Prostate gland (tissue), 2 donors: ENCODE results near the gene STX16. TPM values are rescaled to one million over a fixed set of nuclear protein-coding genes. Genes with fewer than 3 reads are reported as not detected.

Experiments used
- DNase-seq: peaks from one replicate; pipeline ENCODE4 v3.0.0-alpha.2; 2019; ENCODE audit warnings: low spot score
- H3K27ac ChIP-seq, 2 donors: fragments of 200-600 bp; sonication (generic); 2 replicates each; pipeline ENCODE4 v1.5.1; 2017 to 2019
- H3K27me3 ChIP-seq: fragments of 200-600 bp; sonication (generic); replicated peaks from 2 replicates; pipeline ENCODE4 v1.5.1; 2019; ENCODE audit not compliant: insufficient read depth
- H3K36me3 ChIP-seq, 2 donors: fragments of 200-600 bp; sonication (generic); 1 replicate in 1 of 2; 2 replicates in 1 of 2; pipeline versions ENCODE4 v1.5.1 to v1.8.1; 2017 to 2019
- H3K4me1 ChIP-seq: fragments of 200-600 bp; sonication (generic); replicated peaks from 2 replicates; pipeline ENCODE4 v1.5.1; 2019
- H3K4me3 ChIP-seq, 2 donors: fragments of 200-600 bp; sonication (generic); 2 replicates each; pipeline ENCODE4 v1.5.1; 2017 to 2019
- H3K9me3 ChIP-seq: fragments of 200-600 bp; sonication (generic); 2 replicates; pipeline ENCODE4 v1.5.1; 2017
- CTCF ChIP-seq, 4 experiments: fragments of 200-600 bp in 2 of 4; fragments of 450-650 bp in 2 of 4; sonication (generic) in 2 of 4; IDR thresholded peaks; 1 replicate in 3 of 4; 2 replicates in 1 of 4; pipeline ENCODE4 v1.5.1; 2016 to 2019; ENCODE audit warnings: antibody characterized with exemption in 4 of 4, mild to moderate bottlenecking in 2 of 4, moderate library complexity in 2 of 4
- POLR2A ChIP-seq: fragments of 450-650 bp; IDR thresholded peaks from one replicate; pipeline ENCODE4 v1.6.1; 2016; ENCODE audit warnings: antibody characterized with exemption, mild to moderate bottlenecking
- POLR2AphosphoS5 ChIP-seq: sonication (generic); formaldehyde crosslinking; IDR thresholded peaks from one replicate; pipeline ENCODE4 v1.6.1; 2017; ENCODE audit warnings: antibody characterized with exemption
- WGBS: methylation state at CpG from one replicate; pipeline ENCODE4 v1.1.5; 2018; 5-methylcytosine and 5-hydroxymethylcytosine counted together
- intact Hi-C: fragments of 100-400 bp; cut with DNase I; formaldehyde crosslinking; loops from one replicate; pipeline ENCODE4 v1.14.2; 2022
- total RNA-seq, 2 donors: library from RNA; depleted of rRNA; stranded (reverse); fragments of >200 nt; gene quantifications; one replicate each; pipeline ENCODE4 v1.1.0, GENCODE V29; 2016

Gene STX16
- total RNA-seq, 2 donors from 2014 or later, result 34.3 to 115 TPM

DNA sequence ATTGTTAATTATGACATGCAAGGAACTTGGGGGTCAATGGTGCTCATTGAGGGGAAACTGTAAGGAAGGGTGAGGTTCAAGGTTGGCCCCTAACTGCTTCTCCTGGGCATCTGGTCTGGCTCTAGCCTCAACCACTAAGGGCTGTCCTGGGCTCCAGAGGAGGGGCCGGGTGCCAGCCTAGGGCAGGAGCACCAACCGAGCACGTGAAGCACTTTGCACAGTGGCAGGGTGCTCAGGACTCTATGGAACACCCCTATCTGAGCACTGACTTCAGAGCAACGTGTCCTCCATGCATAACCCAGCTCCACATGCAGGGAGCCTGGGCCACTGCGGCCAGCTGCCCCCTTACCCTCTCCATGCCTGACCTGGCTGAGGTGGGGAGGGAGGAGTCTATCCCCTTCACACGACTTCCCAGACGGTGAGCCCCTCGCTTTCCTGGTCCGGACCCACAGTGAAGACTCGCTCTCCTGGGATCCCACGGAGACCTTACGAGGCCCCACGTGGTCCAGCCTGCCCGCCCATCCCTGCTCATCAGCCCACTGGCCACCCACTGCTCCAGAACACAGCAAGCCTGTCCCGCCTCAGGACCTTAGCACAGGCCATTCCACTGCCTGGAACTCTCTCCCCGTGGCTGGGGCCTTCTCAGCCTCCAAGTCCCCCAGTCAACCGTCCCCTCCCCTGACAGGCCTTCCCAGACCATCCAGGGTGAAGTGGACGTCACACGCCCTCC is 40.8 kb upstream of the STX16 start:
- Histone ChIP-seq H3K9me3 (no peaks in the 10 kb centered on the region), H3K27me3 (no peaks in the 10 kb centered on the region), H3K4me1 (peaks cover 9% of the 10 kb centered on the region), H3K4me3 (no peak overlapping the region), H3K27ac (no peak overlapping the region), H3K36me3 (no peaks in the 10 kb centered on the region)
- 92% methylated on average over 19 of the region's 19 CpGs for WGBS
- no peak for DNase-seq
- intact Hi-C loops, result no loop called here
- TF ChIP-seq CTCF (IDR thresholded peaks at IDR 0.05) (no peak), POLR2A (no peak), POLR2AphosphoS5 (no peak)

DNA sequence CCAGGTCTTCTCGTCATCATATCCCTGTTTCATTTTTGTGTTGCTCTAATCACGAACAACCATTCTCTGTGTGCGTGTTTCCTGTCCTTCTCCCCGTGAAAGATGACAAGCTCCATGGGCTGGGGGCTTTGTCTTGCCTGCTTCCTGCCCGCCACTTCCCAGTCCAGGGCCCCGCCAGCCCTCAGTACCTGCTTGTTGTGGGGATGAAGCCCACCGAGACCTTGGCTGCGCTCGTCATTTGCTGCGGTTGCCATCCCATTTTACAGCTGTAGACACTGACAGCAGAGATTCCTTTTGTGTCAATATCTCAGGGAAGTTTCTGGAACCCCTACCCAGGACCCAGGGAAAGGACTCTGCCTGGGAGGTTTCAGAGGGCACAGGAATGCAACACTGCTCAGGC is 40.3 kb upstream of the STX16 start:
- peaks cover 9% of the 10 kb centered on the region for H3K4me1 ChIP-seq
- TF ChIP-seq POLR2AphosphoS5, result no peak
- TF ChIP-seq CTCF (IDR thresholded peaks at IDR 0.05), result no peak
- no peak for TF ChIP-seq POLR2A
- peak overlapping the region in 1 of 2 donors; percentile 68 for H3K27ac ChIP-seq
- intact Hi-C loops, result no loop called here
- WGBS, result 92% methylated on average over 10 of the region's 10 CpGs
- H3K36me3 ChIP-seq, result no peaks in the 10 kb centered on the region
- no peaks in the 10 kb centered on the region for H3K27me3 ChIP-seq
- no peak overlapping the region for H3K4me3 ChIP-seq
- no peak for DNase-seq
- no peaks in the 10 kb centered on the region for H3K9me3 ChIP-seq

DNA sequence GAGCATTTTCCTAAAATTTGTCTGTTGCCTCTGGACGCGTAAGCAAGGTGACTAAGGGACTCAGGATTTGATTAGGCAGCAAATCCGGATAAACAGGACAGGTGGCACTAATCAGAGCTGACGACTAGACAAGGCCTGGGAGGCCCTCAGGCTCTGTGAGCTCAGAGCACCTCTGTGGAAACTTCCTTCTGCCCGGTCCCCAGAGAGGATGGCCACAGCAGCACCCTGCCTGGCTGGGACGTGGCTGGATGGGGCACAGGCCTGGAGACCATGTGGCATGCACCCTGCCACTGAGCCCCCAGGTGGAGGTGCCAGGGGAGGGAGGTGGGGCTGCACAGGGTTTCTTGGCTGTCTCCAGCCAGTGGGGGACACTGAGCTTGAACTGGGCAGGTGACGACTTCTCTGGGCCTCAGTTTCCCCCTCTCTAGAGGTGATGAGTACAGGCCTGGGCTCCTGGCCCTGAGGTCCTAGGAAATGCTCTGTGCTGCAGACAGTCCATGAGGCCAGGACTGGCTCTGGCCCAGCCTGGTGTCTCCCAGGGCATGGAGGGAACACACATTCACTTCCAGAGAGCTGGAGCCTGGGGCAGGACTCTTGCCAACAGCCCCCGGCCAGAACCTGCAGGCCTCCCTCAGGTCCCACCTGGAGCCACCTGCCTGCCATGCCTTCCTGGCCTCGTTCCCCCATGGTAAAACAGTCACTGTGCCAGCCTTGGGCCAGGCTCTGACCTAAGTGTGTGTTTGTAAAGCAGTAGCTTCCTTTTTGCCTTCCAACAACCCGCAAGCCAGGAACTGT is 39.6 kb upstream of the STX16 start:
- H3K27ac ChIP-seq, result peak overlapping the region; percentile 25 to 68
- intact Hi-C loops, result no loop called here
- H3K4me1 ChIP-seq, result peaks cover 9% of the 10 kb centered on the region
- H3K9me3 ChIP-seq, result no peaks in the 10 kb centered on the region
- DNase-seq, result peak; percentile 68
- H3K27me3 ChIP-seq, result no peaks in the 10 kb centered on the region
- TF ChIP-seq POLR2A (no peak), POLR2AphosphoS5 (peak; percentile 60)
- no peak overlapping the region for H3K4me3 ChIP-seq
- WGBS, result 34% methylated on average over 9 of the region's 10 CpGs
- no peaks in the 10 kb centered on the region for H3K36me3 ChIP-seq

DNA sequence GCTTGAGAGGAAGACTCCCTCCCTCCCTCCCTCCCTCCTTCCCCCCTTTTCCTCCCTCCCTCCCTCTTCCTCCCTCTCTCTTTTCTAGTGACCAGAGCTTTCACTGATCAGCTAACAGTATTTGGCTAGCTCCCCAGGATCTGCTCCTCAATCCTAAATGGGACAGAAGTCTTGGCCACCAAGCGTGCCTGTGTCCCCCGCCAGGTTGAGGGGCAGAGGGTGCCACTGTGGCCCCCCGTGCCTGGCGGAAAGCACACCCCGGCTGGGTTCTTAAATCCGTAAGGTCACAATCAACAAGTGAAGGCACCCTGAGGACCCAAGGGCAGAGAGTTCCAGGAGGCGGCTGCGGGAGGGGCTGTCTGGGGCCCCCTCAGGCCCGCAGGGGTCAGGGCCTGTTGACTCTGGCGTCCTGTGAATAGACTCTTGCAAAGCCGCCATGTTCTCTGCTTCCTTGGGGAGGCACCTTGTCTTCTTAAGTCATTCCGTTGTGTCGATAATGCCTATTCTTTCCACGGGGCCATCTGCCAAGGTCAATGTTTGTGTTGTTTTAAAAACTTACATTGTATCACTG is 38.9 kb upstream of the STX16 start:
- WGBS, result 33% methylated on average over 14 of the region's 14 CpGs
- H3K36me3 ChIP-seq, result no peaks in the 10 kb centered on the region
- H3K9me3 ChIP-seq, result no peaks in the 10 kb centered on the region
- peak; percentile 51 for DNase-seq
- TF ChIP-seq POLR2A, result no peak
- TF ChIP-seq POLR2AphosphoS5, result no peak
- TF ChIP-seq CTCF (IDR thresholded peaks at IDR 0.05), result no peak
- H3K4me1 ChIP-seq, result peaks cover 9% of the 10 kb centered on the region
- no peak overlapping the region for H3K4me3 ChIP-seq
- intact Hi-C loops, result no loop called here
- H3K27me3 ChIP-seq, result no peaks in the 10 kb centered on the region
- H3K27ac ChIP-seq, result peak overlapping the region; percentile 25 to 68

- intact Hi-C loops, result no loop called here
- no peak overlapping the region for H3K27ac ChIP-seq
- H3K9me3 ChIP-seq, result no peaks in the 10 kb centered on the region
- no peak overlapping the region for H3K4me3 ChIP-seq
- peaks cover 9% of the 10 kb centered on the region for H3K4me1 ChIP-seq
- TF ChIP-seq POLR2AphosphoS5 (no peak), CTCF (IDR thresholded peaks at IDR 0.05) (no peak), POLR2A (no peak)
- no peak for DNase-seq
- 88% methylated on average over 17 of the region's 17 CpGs for WGBS
- no peaks in the 10 kb centered on the region for H3K36me3 ChIP-seq
- no peaks in the 10 kb centered on the region for H3K27me3 ChIP-seq
These were observed 37.8 kb upstream of the STX16 start for GRCh38 chr20:58613061-58613854.
